MM.1S (cell line): ENCODE measurements around the gene PRR3.
"Not testable (repeated sequence)": the region's sequence is repeated elsewhere in the genome, so short reads cannot be mapped to it uniquely, and the experiment has no call there.

Experiments
- DNase-seq: peaks from one replicate; pipeline ENCODE4 v3.0.0-alpha.2; 2015
- H2AFZ ChIP-seq: fragments of 300-600 bp; sonication (generic); 2 replicates; pipeline ENCODE4 v1.6.0; 2016; ENCODE audit warnings: antibody characterized with exemption, low read length
- H3F3A ChIP-seq: fragments of 300-600 bp; sonication (generic); 2 replicates; pipeline ENCODE4 v1.6.1; 2016; ENCODE audit warnings: mild to moderate bottlenecking, antibody characterized with exemption, low read length, moderate library complexity, mixed read lengths; ENCODE audit not compliant: insufficient read depth
- H3K27ac ChIP-seq: fragments of 300-600 bp; sonication (generic); 2 replicates; pipeline ENCODE4 v1.5.1; 2016; ENCODE audit warnings: mild to moderate bottlenecking, low read length
- H3K27me3 ChIP-seq: fragments of 300-600 bp; sonication (generic); replicated peaks from 2 replicates; pipeline ENCODE4 v1.6.0; 2016; ENCODE audit warnings: low read length; ENCODE audit not compliant: insufficient read depth
- H3K36me3 ChIP-seq: fragments of 300-600 bp; sonication (generic); replicated peaks from 2 replicates; pipeline ENCODE4 v1.6.1; 2016; ENCODE audit warnings: mild to moderate bottlenecking, low read length, mixed read lengths; ENCODE audit not compliant: insufficient read depth
- H3K4me1 ChIP-seq: fragments of 300-600 bp; sonication (generic); 2 replicates; pipeline ENCODE4 v1.6.1; 2016; ENCODE audit warnings: low read length, mixed read lengths
- H3K4me2 ChIP-seq: fragments of 300-600 bp; sonication (generic); 2 replicates; pipeline ENCODE4 v1.6.0; 2016; ENCODE audit warnings: low read depth, low read length
- H3K4me3 ChIP-seq: fragments of 300-600 bp; sonication (generic); 2 replicates; pipeline ENCODE4 v1.5.1; 2016; ENCODE audit warnings: low read length, mixed read lengths
- H3K79me2 ChIP-seq: fragments of 300-600 bp; sonication (generic); 2 replicates; pipeline ENCODE4 v1.6.1; 2016; ENCODE audit warnings: mixed run types, low read length, mixed read lengths
- H3K9ac ChIP-seq: fragments of 300-600 bp; sonication (generic); 2 replicates; pipeline ENCODE4 v1.6.1; 2016; ENCODE audit warnings: low read length, mixed read lengths
- H3K9me2 ChIP-seq: fragments of 300-600 bp; sonication (generic); replicated peaks from 2 replicates; pipeline ENCODE4 v1.6.1; 2016; ENCODE audit warnings: mild to moderate bottlenecking, low read length, mixed read lengths; ENCODE audit not compliant: insufficient read depth
- H3K9me3 ChIP-seq: fragments of 300-600 bp; sonication (generic); replicated peaks from 2 replicates; pipeline ENCODE4 v1.6.1; 2016; ENCODE audit warnings: mild to moderate bottlenecking, low read length, mixed read lengths; ENCODE audit not compliant: insufficient read depth
- H4K20me1 ChIP-seq: fragments of 300-600 bp; sonication (generic); 2 replicates; pipeline ENCODE4 v1.6.1; 2016; ENCODE audit warnings: mild to moderate bottlenecking, low read length, moderate library complexity, mixed read lengths; ENCODE audit not compliant: insufficient read depth
- EZH2 ChIP-seq: fragments of 300-600 bp; sonication (generic); optimal IDR thresholded peaks from 2 replicates; pipeline ENCODE3; 2017; ENCODE audit warnings: low read depth, mild to moderate bottlenecking, antibody characterized with exemption, low read length, mixed read lengths
- EZH2phosphoT487 ChIP-seq: fragments of 300-600 bp; sonication (generic); IDR thresholded peaks from 2 replicates; pipeline ENCODE4 v1.6.1; 2018; ENCODE audit warnings: antibody characterized with exemption, low read length
- TF ChIP-seq, protein P1 (sequence below): fragments of 300-600 bp; sonication (generic); IDR thresholded peaks from 2 replicates; pipeline ENCODE4 v1.5.1; 2016; ENCODE audit warnings: antibody characterized with exemption, low read length, mixed read lengths

Gene PRR3

GRCh38 chr6:30520522-30520921, 36.6 kb upstream of the PRR3 start:
- Histone ChIP-seq H3K27ac (no peak overlapping the region), H3K27me3 (no peaks in the 10 kb centered on the region), H3K9me2 (no peaks in the 10 kb centered on the region), H2AFZ (no peak overlapping the region), H3K9me3 (no peaks in the 10 kb centered on the region), H3K4me1 (peaks cover 5% of the 10 kb centered on the region; the same call in 1 of the 2 replicates), H3K36me3 (no peaks in the 10 kb centered on the region), H3K9ac (no peak overlapping the region), H3K4me3 (no peak overlapping the region), H4K20me1 (no peaks in the 10 kb centered on the region), H3F3A (peaks cover 11% of the 10 kb centered on the region), H3K4me2 (no peak overlapping the region), H3K79me2 (no peaks in the 10 kb centered on the region)
- TF ChIP-seq, protein P1, sequence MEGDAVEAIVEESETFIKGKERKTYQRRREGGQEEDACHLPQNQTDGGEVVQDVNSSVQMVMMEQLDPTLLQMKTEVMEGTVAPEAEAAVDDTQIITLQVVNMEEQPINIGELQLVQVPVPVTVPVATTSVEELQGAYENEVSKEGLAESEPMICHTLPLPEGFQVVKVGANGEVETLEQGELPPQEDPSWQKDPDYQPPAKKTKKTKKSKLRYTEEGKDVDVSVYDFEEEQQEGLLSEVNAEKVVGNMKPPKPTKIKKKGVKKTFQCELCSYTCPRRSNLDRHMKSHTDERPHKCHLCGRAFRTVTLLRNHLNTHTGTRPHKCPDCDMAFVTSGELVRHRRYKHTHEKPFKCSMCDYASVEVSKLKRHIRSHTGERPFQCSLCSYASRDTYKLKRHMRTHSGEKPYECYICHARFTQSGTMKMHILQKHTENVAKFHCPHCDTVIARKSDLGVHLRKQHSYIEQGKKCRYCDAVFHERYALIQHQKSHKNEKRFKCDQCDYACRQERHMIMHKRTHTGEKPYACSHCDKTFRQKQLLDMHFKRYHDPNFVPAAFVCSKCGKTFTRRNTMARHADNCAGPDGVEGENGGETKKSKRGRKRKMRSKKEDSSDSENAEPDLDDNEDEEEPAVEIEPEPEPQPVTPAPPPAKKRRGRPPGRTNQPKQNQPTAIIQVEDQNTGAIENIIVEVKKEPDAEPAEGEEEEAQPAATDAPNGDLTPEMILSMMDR = no peak
- TF ChIP-seq EZH2 = no peak
- no peak for TF ChIP-seq EZH2phosphoT487
- DNase-seq = no peak

DNA sequence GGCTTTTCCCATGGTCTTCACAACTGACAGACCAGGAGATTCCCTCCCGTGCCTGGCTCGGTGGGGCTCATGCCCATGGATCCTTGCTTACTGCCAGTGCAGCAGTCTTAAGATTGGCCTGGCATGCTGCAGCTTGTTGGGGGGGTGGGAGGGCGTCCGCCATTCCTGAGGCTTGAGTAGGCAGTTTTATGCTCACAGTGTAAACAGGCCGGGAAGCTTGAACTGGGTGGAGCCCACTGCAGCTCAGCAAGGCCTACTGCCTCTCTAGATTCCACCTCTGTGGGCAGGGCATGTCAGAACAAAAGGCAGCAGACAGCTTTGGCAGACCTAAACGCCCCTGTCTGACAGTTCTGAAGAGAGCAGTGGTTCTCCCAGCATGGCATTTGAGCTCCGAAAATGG, 36.0 kb upstream of the PRR3 start:
- not testable (repeated sequence) for H2AFZ ChIP-seq, H3F3A ChIP-seq, H3K79me2 ChIP-seq, H3K9me3 ChIP-seq, H3K4me2 ChIP-seq, H3K27me3 ChIP-seq, H3K4me1 ChIP-seq, H3K9ac ChIP-seq, DNase-seq, H3K27ac ChIP-seq, H3K9me2 ChIP-seq, H4K20me1 ChIP-seq, H3K36me3 ChIP-seq, H3K4me3 ChIP-seq

DNA sequence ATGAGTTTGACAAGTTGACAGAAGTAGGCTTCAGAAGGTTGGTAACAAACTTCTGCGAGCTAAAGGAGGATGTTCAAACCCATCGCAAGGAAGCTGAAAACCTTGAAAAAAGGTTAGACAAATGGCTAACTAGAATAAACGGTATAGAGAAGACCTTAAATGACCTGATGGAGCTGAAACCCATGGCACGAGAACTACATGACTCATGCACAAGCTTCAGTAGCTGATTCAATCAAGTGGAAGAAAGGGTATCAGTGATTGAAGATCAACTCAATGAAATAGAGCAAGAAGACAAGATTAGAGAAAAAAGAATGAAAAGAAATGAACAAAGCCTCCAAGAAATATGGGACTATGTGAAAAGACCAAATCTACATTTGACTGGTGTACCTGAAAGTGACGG, 35.1 kb upstream of the PRR3 start:
- H3K36me3 ChIP-seq, H2AFZ ChIP-seq, H3K27ac ChIP-seq: not testable (repeated sequence)

GRCh38 chr6:30526444-30526843, 30.7 kb upstream of the PRR3 start:
- H4K20me1 ChIP-seq, H3K9ac ChIP-seq, H3K27me3 ChIP-seq, H3K36me3 ChIP-seq, H3K4me2 ChIP-seq, H3K9me2 ChIP-seq, DNase-seq, H3K27ac ChIP-seq, H2AFZ ChIP-seq, H3K79me2 ChIP-seq, H3K9me3 ChIP-seq, H3K4me3 ChIP-seq: not testable (repeated sequence)
- H3K4me1 ChIP-seq = peaks cover 24% of the 10 kb centered on the region
- peaks cover 16% of the 10 kb centered on the region for H3F3A ChIP-seq

More for the DNA sequence above, 35.1 kb upstream of the PRR3 start:
- not testable (repeated sequence) for H3K9ac ChIP-seq, H3K9me2 ChIP-seq, H3K4me1 ChIP-seq, H3K79me2 ChIP-seq, H3K4me3 ChIP-seq, DNase-seq, H3K9me3 ChIP-seq, H3K4me2 ChIP-seq, H4K20me1 ChIP-seq, H3F3A ChIP-seq, H3K27me3 ChIP-seq

DNA sequence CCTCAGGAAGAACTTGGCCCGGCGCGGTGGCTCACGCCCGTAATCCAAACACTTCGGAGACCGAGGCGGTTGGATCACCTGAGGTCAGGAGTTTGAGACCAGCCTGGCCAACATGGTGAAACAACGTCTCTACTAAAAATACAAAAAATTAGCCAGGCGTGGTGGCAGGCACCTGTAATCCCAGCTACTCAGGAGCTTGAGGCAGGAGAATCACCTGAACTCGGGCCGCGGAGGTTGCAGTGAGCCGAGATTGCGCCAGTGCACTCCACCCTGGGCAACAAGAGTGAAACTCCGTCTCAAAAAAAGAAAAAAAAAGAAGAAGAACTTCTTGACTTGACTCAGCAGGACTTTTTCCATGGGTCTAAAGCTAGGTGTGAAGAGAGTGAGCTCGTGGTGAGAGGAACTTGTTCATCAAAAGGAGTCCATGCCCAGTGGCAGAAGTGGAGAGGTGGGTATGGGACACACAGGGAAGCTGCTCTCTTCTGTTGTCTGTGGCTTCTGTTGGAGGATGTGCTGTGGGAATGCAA, 27.7 kb upstream of the PRR3 start:
- not testable (repeated sequence) for H3K9me3 ChIP-seq, H3K36me3 ChIP-seq, H3K27me3 ChIP-seq, H3K79me2 ChIP-seq, H4K20me1 ChIP-seq, H3K9ac ChIP-seq, H3K4me3 ChIP-seq, DNase-seq, H3K9me2 ChIP-seq
- peaks cover 24% of the 10 kb centered on the region for H3K4me1 ChIP-seq
- 0 out of 2 replicates have a peak overlapping the region, but pooled peaks have one; percentile 0 for H2AFZ ChIP-seq
- H3K4me2 ChIP-seq = peak overlapping the region; percentile 1; the same call in 1 of the 2 replicates
- peaks cover 18% of the 10 kb centered on the region for H3F3A ChIP-seq
- peak overlapping the region; percentile 11; the same call in 1 of the 2 replicates for H3K27ac ChIP-seq
